Right lobe of liver (tissue), 4 donors: ENCODE measurements around the gene ADARB2.

Experiments used
- CTCF ChIP-seq, 4 donors: fragments of 200-600 bp in 3 of 4; fragments of 450-650 bp in 1 of 4; IDR thresholded peaks; one replicate each; pipeline versions ENCODE4 v1.5.1 to v1.8.0; 2016 to 2022; ENCODE audit warnings: antibody characterized with exemption in 4 of 4, mild to moderate bottlenecking in 2 of 4
- POLR2A ChIP-seq: fragments of 450-650 bp; IDR thresholded peaks from one replicate; pipeline ENCODE4 v1.6.1; 2017; ENCODE audit warnings: antibody characterized with exemption, mild to moderate bottlenecking
- donor health status: DM: no; HTN: no; CAD: no.
- donor health status: DM: no; HTN: no; CAD: no.
- donor health status: DM: no; HTN: yes; CAD: no.

DNA sequence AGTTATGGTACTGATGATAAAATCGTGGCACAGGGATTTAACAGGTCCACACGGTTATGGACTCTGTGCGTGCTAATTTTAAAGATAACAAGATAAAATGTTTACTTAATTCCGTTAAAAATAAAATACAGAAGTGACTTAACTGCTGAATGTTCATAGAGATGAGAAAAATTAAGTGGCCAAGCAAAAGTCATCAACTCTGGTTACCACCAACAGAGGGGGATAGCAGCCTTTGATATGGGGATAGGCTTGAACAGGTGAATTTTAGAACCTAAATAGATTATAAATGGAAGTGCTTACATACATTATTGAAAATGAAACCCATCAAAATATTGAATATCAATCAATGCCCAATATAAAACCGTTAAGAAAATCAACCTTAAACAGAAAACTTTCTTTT, 436.2 kb downstream of the ADARB2 start:
- TF ChIP-seq CTCF (IDR thresholded peaks at IDR 0.05), result no peak
- no peak for TF ChIP-seq POLR2A
